Measurements from ENCODE around the gene MT3. TPM values are rescaled to one million over a fixed set of nuclear protein-coding genes. Genes with fewer than 3 reads are reported as not detected.

MT3 gene
- total and polyA plus RNA-seq, 2 of the 13 experiments (the other 11 are each of a cell fraction or from before 2014, with no cell fraction given) = not detected

GRCh38 chr16:56610017-56610608, 20.8 kb downstream of the MT3 start (continued):
- TF ChIP-seq, protein P1, sequence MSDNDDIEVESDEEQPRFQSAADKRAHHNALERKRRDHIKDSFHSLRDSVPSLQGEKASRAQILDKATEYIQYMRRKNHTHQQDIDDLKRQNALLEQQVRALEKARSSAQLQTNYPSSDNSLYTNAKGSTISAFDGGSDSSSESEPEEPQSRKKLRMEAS (IDR thresholded peaks at IDR 0.05) = no peak
- TF ChIP-seq HDAC2 (CRISPR knock-in tag; IDR thresholded peaks at IDR 0.05) (no peak), SNAPC5 (CRISPR knock-in tag; IDR thresholded peaks at IDR 0.05; ENCODE audit: borderline replicate concordance) (no peak), ZNF136 (CRISPR knock-in tag; IDR thresholded peaks at IDR 0.05; ENCODE audit: low read depth) (no peak; the same call in 1 of the 2 replicates), ZNF296 (CRISPR knock-in tag; conservative IDR thresholded peaks at IDR 0.05) (no peak), ZFYVE20 (CRISPR knock-in tag; IDR thresholded peaks at IDR 0.05; ENCODE audit: borderline replicate concordance, low read depth) (no peak), PHF5A (CRISPR knock-in tag; IDR thresholded peaks at IDR 0.05; ENCODE audit: low read depth, unreplicated experiment) (no peak), ZNF251 (CRISPR knock-in tag; IDR thresholded peaks at IDR 0.05) (no peak), SMAD3 (CRISPR knock-in tag; IDR thresholded peaks at IDR 0.05) (no peak), TERF1 (CRISPR knock-in tag; IDR thresholded peaks at IDR 0.05) (no peak), MAZ (IDR thresholded peaks at IDR 0.05; ENCODE audit: borderline replicate concordance, low read depth, low read length) (0 out of 2 replicates have a peak, but pooled peaks have one; percentile 11), MAZ (CRISPR knock-in tag; IDR thresholded peaks at IDR 0.05; ENCODE audit: low read depth) (no peak), CBX1 (IDR thresholded peaks at IDR 0.05; ENCODE audit: low read depth) (no peak), GZF1 (CRISPR knock-in tag; IDR thresholded peaks at IDR 0.05) (no peak), ZNF225 (CRISPR knock-in tag; IDR thresholded peaks at IDR 0.05) (no peak), U2AF1 (optimal IDR thresholded peaks at IDR 0.05; ENCODE audit: low read depth, low read length) (no peak), ZNF770 (CRISPR knock-in tag; IDR thresholded peaks at IDR 0.05) (no peak), NRL (CRISPR knock-in tag; IDR thresholded peaks at IDR 0.05; ENCODE audit: borderline replicate concordance) (no peak), TCF7 (IDR thresholded peaks at IDR 0.05; ENCODE audit: low read depth) (no peak), ZNF460 (CRISPR knock-in tag; IDR thresholded peaks at IDR 0.05; ENCODE audit: borderline replicate concordance) (no peak), BORCS8-MEF2B (CRISPR knock-in tag; IDR thresholded peaks at IDR 0.05) (no peak), SRY (CRISPR knock-in tag; IDR thresholded peaks at IDR 0.05) (no peak)
- TF ChIP-seq, protein P2, sequence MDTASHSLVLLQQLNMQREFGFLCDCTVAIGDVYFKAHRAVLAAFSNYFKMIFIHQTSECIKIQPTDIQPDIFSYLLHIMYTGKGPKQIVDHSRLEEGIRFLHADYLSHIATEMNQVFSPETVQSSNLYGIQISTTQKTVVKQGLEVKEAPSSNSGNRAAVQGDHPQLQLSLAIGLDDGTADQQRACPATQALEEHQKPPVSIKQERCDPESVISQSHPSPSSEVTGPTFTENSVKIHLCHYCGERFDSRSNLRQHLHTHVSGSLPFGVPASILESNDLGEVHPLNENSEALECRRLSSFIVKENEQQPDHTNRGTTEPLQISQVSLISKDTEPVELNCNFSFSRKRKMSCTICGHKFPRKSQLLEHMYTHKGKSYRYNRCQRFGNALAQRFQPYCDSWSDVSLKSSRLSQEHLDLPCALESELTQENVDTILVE (CRISPR knock-in tag; IDR thresholded peaks at IDR 0.05) = no peak; the same call in 1 of the 2 replicates
- TF ChIP-seq, protein P3, sequence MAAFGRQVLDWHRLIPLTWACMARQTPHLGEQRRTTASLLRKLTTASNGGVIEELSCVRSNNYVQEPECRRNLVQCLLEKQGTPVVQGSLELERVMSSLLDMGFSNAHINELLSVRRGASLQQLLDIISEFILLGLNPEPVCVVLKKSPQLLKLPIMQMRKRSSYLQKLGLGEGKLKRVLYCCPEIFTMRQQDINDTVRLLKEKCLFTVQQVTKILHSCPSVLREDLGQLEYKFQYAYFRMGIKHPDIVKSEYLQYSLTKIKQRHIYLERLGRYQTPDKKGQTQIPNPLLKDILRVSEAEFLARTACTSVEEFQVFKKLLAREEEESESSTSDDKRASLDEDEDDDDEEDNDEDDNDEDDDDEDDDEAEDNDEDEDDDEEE (CRISPR knock-in tag; IDR thresholded peaks at IDR 0.05) = no peak
- TF ChIP-seq, protein P4, sequence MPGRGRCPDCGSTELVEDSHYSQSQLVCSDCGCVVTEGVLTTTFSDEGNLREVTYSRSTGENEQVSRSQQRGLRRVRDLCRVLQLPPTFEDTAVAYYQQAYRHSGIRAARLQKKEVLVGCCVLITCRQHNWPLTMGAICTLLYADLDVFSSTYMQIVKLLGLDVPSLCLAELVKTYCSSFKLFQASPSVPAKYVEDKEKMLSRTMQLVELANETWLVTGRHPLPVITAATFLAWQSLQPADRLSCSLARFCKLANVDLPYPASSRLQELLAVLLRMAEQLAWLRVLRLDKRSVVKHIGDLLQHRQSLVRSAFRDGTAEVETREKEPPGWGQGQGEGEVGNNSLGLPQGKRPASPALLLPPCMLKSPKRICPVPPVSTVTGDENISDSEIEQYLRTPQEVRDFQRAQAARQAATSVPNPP (CRISPR knock-in tag; IDR thresholded peaks at IDR 0.05) = no peak

Data from HepG2 (cell line).